GM23248 (cell line): ENCODE measurements around the gene ESPN.

Experiments
- EZH2 ChIP-seq: fragments of 200-600 bp; sonication (generic); IDR thresholded peaks from 2 replicates; pipeline ENCODE4 v1.6.1; 2018; ENCODE audit warnings: antibody characterized with exemption, mild to moderate bottlenecking; ENCODE audit not compliant: insufficient read depth, poor library complexity, severe bottlenecking
- EZH2phosphoT487 ChIP-seq: fragments of 200-600 bp; sonication (generic); IDR thresholded peaks from 2 replicates; pipeline ENCODE4 v1.6.1; 2018; ENCODE audit warnings: antibody characterized with exemption, moderate library complexity, mild to moderate bottlenecking, low read depth; ENCODE audit not compliant: insufficient read depth

DNA sequence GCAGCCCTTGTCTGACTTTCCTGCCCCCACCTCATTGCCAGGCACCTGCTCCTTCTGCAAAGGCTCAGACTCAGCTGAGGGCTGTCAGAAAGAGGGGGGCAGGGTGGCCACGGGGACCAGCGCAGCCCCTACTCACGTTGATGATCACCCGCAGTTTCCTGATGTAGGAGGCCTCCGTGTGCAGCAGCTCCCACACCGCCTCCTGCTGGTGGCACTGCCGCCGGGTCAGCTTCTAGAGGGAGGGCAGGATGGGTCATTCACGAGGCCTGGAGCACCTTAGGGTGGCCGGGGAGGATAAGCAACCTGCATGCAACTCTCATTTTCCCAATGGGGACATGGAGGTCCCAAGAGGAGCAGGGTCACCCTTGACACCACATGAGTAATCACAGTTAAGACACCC is 47.8 kb downstream of the ESPN start:
- TF ChIP-seq EZH2, result no peak
- TF ChIP-seq EZH2phosphoT487, result no peak
